ENCODE results near the gene ATL1.
"Not testable (repeated sequence)": the region's sequence is repeated elsewhere in the genome, so short reads cannot be mapped to it uniquely, and the experiment has no call there.

The ATL1 gene

DNA sequence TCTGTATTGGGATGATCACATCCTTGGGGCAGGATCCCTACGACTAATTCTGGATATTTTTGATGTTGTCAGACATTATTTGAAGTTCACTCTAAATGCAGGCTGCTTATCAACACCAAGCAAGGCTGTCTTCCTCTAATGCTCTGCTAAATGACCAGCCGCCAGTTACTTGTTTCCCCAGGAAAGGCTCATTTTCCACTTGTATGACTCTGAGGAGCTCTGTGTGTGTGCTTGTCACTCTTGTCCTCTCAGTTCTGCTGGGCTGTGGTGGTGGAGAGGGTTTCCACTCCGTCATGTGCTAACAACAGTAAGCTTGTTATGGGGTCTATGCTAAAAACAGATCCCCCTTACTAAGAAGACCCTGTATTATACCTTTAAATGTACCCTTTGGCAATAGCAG is 42.1 kb downstream of the ATL1 start:
- DNase-seq (ENCODE audit: low read depth): no peak

DNA sequence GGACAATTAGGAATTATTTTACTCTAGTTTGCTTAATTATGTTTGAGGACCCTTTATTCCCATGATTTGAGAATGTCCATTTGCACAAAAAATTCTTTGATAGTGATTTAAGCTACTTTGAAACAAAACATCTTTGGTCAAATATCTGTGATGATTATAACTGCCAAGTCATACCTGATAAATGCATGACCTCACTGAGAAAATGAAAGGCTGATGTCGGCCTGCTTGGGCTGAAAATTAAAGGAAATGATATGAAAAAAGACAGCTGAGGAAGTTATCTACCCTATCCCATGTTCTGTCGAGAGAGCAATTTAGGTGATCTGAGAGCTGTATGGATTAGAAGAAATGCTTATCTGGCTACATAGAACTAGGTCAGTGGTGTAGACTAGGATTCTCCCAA is 43.6 kb downstream of the ATL1 start:
- DNase-seq (ENCODE audit: low read depth): no peak

DNA sequence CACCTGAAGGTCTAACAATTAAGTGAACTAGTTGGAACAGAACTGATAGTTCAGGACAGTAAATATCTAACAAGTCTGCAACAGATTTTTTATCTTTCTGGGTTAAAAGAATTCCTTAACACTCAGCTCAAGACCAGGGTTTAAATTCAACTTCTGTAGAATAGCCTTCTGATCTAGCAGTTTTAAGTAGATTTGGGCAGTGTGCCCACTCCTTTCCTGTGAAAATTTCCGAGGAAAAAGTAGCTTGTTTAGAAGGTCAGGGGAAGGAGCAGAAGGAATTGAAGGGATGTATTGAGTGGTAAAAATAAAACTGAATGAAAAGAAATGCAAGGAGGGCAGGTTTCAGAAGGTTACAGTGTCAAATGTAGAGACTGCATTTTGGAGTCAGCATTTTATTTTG is 45.8 kb downstream of the ATL1 start:
- DNase-seq (ENCODE audit: low read depth): no peak

DNA sequence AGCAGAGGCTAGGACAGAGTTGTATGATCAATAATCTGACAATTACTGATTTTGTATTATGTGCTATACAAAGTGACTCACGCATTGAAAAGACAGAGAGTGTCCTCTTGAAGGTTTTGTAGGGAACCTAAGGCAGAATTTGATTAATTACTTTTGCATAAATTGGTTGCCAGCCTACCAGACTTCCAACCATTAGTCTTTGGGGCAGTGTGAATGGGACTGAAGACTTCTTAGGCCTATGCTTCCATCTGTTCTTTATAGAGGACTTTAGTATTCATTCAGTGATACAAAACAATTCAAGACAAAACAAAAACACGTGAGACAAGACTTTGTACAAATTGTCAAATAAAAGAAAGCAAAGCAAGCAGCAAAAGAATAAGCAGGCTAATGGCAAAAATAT is 46.5 kb downstream of the ATL1 start:
- no peak for DNase-seq (ENCODE audit: low read depth)

DNA sequence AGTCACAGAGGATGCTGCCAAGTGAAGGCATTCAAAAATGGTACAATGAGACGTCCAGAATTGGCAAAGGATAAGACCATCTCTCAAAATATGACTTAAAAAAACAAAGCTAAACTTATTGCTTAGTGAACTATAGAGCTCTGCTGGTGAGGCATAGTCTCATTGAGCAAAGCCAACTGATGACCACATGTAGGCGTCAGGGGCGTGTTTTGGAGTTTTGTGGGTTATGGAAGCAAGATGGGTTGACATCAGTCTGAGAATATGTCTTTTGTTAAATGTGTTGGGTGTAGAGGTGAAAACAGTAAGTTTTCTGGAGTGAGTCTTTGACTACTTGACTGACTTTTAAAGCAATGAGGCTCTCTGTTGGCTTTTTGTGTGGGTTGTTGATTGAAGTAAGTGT is 47.2 kb downstream of the ATL1 start:
- DNase-seq (ENCODE audit: low read depth): no peak

DNA sequence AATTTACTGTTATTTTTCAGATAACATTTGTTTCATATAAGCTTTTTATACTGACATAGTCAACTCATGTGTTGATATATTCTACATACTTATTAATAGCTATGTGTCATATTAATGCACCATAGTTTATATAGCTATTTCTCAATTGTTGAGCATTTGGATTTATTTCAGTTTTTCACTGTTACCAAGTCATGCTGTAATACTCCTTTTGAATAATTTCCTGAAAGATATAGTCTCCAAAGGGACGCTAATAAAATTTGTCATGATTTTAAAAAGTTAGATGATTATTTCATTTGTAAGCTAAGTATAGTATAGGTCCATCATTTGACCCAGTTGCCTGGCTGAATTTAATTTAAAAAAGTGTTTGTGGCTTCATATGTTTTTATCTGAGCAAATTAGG is 47.8 kb downstream of the ATL1 start:
- DNase-seq (ENCODE audit: low read depth): no peak

DNA sequence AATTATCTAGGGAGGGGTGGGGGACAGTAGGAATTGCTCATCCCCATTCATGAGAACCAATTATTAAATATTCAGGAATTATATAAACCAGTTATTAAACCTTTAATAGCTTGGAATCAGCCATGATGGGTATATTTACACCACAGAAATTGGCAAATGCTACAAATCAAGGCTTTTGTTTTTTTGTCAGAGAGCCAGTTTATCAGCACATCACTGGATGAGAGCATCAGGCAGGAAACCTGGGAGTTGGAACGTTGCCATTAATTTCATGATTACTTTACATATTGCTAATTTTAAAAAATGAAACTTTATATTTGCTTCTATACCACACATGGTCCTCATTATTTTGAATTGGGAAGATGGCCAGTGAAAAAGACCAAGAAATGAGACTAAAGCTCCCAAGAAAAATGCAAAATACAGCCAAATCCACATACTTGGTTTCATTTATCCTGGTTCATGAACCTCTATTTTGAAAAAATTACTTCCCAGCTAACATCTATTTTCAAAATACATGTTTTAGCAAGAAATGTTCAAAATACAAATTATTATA is 48.4 kb downstream of the ATL1 start:
- DNase-seq (ENCODE audit: low read depth): no peak

DNA sequence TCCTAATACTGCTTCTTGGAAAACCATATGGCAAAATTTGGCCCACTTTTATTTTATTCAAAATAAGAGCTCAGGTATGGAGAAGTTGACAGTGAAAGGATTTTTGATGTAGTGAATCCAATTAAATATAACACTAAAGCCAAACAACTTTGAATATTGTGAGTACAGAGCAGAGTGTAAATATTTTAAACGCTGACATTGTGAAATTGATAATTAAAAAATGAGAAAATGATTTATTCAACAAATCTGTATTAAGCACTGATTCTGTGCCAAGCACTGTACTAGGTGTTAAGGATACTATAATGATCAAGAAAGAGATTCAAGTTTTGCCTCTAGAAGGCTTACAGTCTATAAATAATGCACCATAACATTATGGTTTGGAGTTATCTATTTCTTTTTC is 50.5 kb downstream of the ATL1 start:
- no peak for DNase-seq (ENCODE audit: low read depth)

DNA sequence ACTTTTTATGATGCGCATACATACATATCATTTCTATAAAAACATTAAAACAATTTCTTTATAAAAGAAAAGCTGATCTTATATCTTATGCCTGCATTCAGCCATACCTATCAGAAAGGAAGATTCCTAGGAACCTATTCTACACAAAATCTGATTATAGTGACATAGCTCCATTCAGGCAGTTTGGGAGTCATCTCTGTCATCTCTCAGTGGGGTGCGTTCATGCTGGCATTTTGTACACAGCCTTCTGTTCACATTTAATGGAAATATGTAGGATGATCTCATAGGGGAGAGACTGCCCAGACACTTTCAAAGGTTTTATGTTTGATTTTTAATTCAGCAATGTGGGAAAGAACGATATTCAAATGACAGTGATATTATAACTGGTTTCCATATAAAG is 52.9 kb downstream of the ATL1 start:
- no peak for DNase-seq (ENCODE audit: low read depth)

DNA sequence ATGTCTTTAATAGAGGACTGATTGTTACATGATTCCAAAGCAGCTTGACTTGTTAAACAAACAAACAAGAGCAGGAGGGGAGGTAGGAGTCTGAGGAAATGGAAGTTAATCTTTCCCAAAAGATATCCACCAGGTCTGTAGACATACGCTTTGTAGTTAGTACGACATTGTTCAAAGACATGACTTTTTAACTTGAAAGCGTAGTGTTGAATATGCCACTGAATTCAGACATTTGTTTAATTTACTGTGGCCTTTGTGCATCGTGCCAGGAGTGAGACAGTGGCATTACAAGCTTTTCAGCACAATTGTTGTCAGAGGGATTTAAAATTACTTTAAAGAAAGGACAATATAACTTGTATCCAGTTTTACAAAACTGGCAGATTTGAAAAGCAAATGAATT is 55.1 kb downstream of the ATL1 start:
- DNase-seq (ENCODE audit: low read depth): no peak

DNA sequence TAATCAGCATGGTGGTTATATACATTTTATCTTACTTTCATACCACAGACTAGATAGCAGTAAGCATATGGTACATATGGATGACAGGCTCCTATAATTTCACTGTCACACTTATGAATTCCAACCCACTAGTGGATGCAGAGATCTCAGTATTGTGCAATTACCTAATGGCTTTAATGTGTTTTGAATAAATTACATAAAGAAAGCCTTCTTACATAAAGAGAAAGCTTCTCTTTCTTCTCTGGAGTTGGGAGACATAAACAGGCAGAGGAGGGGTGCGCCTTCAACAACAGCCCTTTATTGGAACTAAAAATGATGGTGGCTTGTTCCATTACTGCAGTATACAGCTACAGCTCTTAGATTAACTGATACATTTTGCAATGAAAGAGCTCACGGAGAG is 55.6 kb downstream of the ATL1 start:
- no peak for DNase-seq (ENCODE audit: low read depth)

DNA sequence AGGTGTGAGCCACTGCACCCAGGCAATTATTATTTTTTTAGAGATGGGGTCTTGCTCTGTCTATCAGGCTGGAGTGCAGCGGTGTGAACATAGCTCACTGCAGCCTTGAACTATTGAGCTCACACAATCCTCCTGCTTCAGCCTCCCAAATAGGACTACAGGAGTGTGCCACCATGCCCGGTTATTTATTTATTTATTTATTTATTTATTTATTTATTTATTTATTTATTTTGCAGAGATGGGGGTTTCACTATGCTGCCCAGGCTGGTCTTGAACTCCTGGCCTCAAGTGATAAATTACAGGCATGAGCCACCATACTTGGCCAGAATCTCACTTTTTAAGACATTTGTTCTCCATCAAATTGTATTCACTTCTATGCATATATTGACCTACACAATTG is 56.3 kb downstream of the ATL1 start:
- no peak for DNase-seq (ENCODE audit: low read depth)

DNA sequence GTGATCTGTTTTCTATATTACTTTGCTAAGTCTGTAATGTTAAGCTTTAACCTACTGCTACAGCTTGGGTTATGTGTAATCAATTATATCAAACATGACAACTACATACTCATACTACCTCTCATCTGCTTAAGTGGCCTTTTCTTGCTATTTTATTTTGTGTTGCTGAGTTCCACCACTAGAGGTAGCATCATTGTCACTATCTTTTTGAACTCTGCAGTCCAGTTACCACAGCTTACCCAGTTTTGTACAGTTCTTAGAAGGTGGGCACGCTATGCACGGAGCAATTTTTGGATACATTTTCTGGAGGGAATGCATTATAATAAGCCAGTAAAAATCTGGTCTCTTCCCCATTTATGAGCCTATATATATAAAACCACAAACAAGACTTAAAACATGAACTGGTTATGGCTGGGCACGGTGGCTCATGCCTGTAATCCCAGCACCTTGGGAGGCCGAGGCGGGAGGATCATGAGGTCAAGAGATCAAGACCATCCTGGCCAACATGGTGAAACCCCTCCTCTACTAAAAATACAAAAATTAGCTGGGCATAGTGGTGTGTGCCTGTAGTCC is 59.7 kb downstream of the ATL1 start:
- no peak for DNase-seq (ENCODE audit: low read depth)

DNA sequence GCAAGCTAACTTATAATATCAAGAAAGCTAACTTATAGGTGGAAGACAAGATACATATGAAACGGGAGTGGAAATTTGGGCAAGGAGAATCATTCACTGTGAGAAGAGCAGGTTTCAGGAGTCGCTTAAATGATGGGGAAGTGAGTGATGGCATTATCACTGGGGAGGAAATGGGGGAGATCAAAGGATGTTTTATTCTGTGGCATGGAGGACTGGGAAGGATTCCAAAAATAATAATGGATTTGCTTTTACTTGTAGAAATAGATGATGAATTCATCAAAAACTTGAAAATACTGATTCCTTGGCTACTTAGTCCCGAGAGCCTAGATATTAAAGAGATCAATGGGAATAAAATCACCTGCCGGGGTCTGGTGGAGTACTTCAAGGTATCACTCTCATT is 60.4 kb downstream of the ATL1 start:
- no peak for DNase-seq (ENCODE audit: low read depth)

DNA sequence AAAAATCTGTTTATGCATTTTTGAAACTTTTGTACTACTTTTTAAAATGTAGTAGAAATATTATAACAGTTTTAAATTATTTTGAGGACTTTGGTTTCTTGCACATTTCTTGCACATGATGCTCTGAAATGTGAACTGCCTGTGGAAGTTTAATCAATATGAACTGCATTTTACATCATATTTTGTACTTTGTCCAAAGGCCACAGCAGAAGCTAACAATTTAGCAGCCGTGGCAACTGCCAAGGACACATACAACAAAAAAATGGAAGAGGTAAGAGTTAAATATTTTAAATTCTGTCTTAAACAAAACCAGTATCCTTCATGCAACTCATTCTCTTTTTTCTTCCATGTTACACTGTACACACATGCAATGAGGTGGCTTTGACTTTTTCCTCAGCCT is 63.0 kb downstream of the ATL1 start:
- no peak for DNase-seq (ENCODE audit: low read depth)

DNA sequence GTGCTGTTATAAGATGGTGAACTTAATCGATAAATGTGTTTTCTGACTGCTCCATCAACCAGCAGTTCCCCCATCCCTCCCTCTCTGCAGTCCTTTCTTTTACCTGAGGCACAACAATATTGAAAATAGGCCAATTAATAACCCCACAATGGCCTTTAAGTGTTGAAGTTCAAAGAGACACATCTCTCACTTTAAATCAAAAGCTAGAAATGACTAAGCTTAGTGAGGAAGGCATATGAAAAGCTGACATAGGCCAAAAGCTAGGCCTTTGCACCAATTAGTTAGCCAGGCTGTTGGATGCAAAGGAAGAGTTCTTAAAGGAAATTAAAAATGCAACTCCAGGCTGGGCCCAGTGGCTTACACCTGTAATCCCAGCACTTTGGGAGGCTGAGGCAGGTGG is 64.5 kb downstream of the ATL1 start:
- no peak for DNase-seq (ENCODE audit: low read depth)

DNA sequence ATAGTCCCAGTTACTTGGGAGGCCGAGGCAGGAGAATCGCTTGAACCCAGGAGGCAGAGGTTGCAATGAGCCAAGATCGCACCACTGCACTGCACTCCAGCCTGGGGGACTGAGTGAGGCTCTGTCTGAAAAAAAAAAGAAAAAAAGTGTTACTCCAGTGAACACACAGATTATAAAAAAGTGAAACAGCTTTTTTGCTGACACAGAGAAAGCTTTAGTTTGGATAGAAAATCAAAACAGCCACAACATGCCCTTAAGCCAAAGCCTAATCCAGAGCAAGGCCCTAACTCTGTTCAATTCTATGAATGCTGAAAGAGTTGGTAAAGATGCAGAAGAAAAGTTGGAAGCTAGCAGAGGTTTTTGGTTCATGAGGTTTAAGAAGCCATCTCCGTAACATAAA is 65.0 kb downstream of the ATL1 start:
- not testable (repeated sequence) for DNase-seq (ENCODE audit: low read depth)

DNA sequence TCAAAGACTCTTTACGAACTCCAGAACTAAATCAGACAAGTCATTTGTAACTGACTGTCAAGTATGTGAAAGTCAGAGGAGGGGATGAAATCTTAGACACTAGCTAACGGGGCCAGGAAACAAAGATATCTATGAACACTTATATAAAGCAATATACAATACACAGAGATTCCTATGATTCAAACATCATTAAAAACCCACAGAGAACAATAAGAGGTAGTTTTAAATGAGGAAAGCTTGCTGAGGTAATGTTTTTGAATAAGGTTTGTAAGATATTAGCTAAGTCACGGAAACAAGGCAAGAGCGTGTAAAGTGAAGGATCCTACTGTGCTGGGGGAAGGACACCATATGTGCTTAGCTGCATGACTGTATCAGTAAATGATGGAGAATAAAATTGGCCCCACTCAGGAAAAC is 71.5 kb downstream of the ATL1 start:
- DNase-seq (ENCODE audit: low read depth): no peak

DNA sequence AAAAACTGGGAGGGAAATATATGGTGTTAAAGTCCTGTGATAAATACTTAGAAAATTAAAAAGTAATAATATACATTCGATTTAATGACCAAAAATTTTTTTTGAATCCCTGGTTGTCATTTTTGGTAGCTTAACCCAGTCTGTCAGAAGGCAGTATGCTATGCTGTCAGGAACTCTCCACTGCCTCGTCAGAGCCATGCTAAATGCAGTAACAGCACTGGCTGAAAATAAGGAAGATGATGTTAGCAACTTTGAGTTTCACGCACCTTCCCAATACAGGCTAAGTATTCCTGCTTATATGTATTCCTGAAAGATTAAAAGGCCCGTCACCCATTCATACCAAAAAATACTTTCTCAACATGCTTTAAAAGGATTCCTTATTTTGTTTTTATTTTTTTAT is 74.0 kb downstream of the ATL1 start:
- no peak for DNase-seq (ENCODE audit: low read depth)

DNA sequence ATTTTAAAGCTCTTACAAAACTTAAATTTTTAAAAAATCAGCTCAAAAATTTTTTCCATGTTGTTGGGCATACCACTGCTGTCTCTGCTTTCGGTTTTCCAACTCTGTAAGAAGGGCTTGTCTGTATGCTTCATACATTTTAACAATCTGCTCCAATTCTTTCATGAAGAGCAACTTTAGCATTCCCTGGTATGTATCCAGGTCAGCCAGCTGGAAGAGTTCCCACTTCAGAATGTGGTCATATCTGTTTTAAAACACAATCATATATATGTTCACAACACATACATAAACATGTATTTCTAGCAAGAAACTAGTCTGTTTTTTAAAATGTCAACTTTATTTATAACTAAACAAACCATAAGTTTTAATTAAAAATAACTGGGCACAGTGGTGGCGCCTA is 75.2 kb downstream of the ATL1 start:
- DNase-seq (ENCODE audit: low read depth): no peak

DNA sequence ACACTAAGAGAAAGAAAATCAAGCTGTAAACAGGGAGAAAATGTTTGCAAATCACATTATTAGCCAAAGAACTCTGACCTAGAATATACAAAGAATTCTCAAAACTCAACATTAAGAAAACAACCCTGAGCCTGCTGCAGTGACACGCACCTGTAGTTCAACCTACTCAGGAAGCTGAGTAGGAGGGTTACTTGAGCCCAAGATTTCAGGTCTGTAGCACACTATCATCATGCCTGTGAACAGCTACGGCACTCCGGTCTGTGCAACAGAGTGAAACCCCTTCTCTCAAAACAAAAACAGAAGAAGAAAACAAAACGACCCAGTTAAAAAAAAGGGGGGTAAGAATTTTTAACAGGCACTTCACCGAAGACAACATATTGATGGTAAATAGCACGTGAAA is 87.3 kb downstream of the ATL1 start:
- DNase-seq (ENCODE audit: low read depth): no peak

DNA sequence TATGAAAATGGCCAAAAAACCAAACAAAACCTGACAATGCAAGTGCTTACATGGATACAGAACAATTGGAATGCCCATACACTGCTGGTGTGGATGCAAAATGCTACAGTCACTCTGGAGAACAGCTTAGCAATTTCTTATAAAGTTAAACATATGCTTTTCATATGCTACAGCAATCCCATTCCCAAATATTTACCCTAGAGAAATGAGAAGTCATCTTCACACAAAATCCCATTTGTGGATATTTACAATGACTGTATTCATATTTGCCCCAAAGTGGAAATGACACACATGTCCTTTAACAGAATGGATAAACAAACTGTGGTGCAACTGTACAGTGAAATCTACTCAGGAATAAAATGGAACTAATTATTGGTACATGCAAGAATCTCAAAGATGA is 87.8 kb downstream of the ATL1 start:
- DNase-seq (ENCODE audit: low read depth): no peak

DNA sequence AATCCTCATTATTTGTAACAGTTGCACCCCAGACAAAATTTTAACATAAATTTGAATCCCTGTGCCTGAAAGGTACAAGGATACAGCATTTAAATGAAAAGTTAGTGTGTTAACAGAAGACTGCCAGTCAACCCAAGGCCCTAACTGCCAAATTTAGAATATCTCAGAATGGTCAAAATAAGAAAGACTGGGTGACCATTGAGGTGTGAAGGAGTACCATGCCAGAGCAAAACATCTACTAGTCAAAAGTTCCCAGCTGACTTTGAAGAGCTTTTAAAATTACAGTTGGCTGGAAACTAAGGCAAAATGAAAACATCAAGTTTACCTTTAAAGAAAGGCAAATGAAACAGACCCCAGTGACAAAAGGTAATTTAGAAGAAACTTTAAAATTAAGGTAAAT is 89.7 kb downstream of the ATL1 start:
- DNase-seq (ENCODE audit: low read depth): no peak

DNA sequence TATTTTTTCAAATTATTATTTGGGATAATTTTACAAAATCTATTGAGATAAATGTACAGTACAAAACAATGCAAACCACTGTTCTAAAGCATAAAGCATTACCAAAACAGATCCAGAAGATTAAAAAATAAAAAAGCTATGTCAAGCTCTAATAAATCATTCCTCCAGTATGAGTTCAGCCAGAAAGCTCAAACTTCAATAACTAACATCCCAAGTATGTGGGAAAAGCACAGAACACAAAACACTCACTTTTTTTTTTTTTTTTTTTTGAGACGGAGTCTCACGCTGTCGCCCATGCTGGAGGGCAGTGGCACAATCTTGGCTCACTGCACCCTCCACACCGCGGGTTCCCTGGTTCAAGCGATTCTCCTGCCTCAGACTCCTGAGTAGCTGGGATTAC is 96.8 kb downstream of the ATL1 start:
- no peak for DNase-seq (ENCODE audit: low read depth)

DNA sequence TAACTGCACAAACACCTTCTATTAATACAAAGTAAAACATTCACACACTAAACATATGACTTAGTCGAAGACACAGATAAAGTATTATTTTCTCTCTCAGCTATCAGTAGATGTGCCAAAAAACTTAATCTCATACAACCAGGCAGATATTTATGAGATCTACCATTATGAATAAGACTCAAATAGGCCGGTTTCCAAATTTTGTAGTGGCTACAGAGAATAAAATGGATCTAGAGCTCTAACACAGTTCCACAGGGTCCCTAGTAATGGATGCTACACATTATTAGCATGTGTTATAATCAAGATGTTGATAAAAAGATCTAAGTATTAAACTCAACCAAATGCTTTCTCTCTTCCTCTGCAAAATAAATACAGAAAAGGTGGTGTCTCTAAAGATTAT is 97.8 kb downstream of the ATL1 start:
- DNase-seq (ENCODE audit: low read depth): no peak

All from stimulated activated CD8-positive, alpha-beta memory T cell treated with anti-CD3 and anti-CD28 coated beads, Interleukin-7, amount 100 ng/mL, for 24 hours (primary cell).